ENCODE data around the gene SSBP1. TPM values are rescaled to one million over a fixed set of nuclear protein-coding genes. Genes with fewer than 3 reads are reported as not detected.

SSBP1 gene
- total and polyA plus RNA-seq, 4 donors: 68.0 to 147 (median 80.1) TPM

DNA sequence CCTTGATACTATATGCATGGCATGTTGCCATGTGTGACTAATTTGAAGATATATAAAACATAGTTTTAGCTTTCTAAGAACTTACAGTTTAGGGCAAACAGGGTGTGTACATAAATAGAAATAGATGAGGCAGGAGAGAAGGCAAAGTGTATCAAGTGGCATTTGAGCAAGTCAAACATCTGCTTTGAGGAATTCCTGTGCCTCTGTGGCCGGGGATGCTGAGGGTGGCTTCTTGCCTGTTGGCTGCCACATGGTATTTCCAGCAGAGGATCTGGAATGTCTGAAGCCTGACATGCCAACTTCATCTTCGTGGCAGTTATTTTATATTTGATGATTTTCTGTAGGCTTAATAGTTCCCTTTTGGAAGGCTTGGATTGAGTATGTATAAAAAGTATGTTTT lies 6.0 kb downstream of the SSBP1 start:
- 89% methylated on average over 2 of the region's 2 CpGs for WGBS
- Histone ChIP-seq H3K27ac (ENCODE audit: low read depth in 1 of 2, low read length in 2 of 2) (no peak overlapping the region), H3K4me3 (ENCODE audit: low read depth in 1 of 3, low read length in 3 of 3) (no peak overlapping the region), H3K4me1 (ENCODE audit: control insufficient read depth in 4 of 4, insufficient read depth in 4 of 4, low read length in 3 of 4) (peaks cover 5 to 6% (median 6%) of the 10 kb centered on the region in 4 donors), H3K9me3 (ENCODE audit: control insufficient read depth in 4 of 4, low read length in 3 of 4) (no peaks in the 10 kb centered on the region), H3K36me3 (ENCODE audit: control insufficient read depth in 4 of 4, insufficient read depth in 3 of 4, low read depth in 1 of 4, low read length in 3 of 4) (peaks cover 22 to 65% (median 51%) of the 10 kb centered on the region in 4 donors), H3K27me3 (ENCODE audit: control insufficient read depth in 4 of 4, insufficient read depth in 4 of 4, low read length in 3 of 4) (no peaks in the 10 kb centered on the region), H3K9ac (ENCODE audit: low read depth in 1 of 2, low read length in 2 of 2) (no peak overlapping the region)
- no peak for DNase-seq (ENCODE audit: low spot score)
- TF ChIP-seq YY1 (IDR thresholded peaks at IDR 0.05): no peak
- TF ChIP-seq, protein P1, sequence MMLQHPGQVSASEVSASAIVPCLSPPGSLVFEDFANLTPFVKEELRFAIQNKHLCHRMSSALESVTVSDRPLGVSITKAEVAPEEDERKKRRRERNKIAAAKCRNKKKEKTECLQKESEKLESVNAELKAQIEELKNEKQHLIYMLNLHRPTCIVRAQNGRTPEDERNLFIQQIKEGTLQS (IDR thresholded peaks at IDR 0.05): no peak
- TF ChIP-seq FOXA1 (IDR thresholded peaks at IDR 0.05): no peak
- TF ChIP-seq, protein P2, sequence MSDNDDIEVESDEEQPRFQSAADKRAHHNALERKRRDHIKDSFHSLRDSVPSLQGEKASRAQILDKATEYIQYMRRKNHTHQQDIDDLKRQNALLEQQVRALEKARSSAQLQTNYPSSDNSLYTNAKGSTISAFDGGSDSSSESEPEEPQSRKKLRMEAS (IDR thresholded peaks at IDR 0.05): no peak
- no peak for TF ChIP-seq FOXA2 (IDR thresholded peaks at IDR 0.05)
- TF ChIP-seq JUND (IDR thresholded peaks at IDR 0.05): no peak
- no peak for TF ChIP-seq HNF4G (IDR thresholded peaks at IDR 0.05)
- TF ChIP-seq, protein P3, sequence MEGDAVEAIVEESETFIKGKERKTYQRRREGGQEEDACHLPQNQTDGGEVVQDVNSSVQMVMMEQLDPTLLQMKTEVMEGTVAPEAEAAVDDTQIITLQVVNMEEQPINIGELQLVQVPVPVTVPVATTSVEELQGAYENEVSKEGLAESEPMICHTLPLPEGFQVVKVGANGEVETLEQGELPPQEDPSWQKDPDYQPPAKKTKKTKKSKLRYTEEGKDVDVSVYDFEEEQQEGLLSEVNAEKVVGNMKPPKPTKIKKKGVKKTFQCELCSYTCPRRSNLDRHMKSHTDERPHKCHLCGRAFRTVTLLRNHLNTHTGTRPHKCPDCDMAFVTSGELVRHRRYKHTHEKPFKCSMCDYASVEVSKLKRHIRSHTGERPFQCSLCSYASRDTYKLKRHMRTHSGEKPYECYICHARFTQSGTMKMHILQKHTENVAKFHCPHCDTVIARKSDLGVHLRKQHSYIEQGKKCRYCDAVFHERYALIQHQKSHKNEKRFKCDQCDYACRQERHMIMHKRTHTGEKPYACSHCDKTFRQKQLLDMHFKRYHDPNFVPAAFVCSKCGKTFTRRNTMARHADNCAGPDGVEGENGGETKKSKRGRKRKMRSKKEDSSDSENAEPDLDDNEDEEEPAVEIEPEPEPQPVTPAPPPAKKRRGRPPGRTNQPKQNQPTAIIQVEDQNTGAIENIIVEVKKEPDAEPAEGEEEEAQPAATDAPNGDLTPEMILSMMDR (IDR thresholded peaks at IDR 0.05; ENCODE audit: low read depth, low read length, missing input control): no peak
- TF ChIP-seq, protein P4, sequence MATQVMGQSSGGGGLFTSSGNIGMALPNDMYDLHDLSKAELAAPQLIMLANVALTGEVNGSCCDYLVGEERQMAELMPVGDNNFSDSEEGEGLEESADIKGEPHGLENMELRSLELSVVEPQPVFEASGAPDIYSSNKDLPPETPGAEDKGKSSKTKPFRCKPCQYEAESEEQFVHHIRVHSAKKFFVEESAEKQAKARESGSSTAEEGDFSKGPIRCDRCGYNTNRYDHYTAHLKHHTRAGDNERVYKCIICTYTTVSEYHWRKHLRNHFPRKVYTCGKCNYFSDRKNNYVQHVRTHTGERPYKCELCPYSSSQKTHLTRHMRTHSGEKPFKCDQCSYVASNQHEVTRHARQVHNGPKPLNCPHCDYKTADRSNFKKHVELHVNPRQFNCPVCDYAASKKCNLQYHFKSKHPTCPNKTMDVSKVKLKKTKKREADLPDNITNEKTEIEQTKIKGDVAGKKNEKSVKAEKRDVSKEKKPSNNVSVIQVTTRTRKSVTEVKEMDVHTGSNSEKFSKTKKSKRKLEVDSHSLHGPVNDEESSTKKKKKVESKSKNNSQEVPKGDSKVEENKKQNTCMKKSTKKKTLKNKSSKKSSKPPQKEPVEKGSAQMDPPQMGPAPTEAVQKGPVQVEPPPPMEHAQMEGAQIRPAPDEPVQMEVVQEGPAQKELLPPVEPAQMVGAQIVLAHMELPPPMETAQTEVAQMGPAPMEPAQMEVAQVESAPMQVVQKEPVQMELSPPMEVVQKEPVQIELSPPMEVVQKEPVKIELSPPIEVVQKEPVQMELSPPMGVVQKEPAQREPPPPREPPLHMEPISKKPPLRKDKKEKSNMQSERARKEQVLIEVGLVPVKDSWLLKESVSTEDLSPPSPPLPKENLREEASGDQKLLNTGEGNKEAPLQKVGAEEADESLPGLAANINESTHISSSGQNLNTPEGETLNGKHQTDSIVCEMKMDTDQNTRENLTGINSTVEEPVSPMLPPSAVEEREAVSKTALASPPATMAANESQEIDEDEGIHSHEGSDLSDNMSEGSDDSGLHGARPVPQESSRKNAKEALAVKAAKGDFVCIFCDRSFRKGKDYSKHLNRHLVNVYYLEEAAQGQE (IDR thresholded peaks at IDR 0.05): no peak
- TF ChIP-seq RAD21 (IDR thresholded peaks at IDR 0.05): no peak
- TF ChIP-seq NR2F2 (IDR thresholded peaks at IDR 0.05): no peak
- TF ChIP-seq EGR1 (IDR thresholded peaks at IDR 0.05; ENCODE audit: low read depth in 2 of 2): no peak
- TF ChIP-seq HNF4A (conservative IDR thresholded peaks at IDR 0.05): no peak
- TF ChIP-seq, protein P5, sequence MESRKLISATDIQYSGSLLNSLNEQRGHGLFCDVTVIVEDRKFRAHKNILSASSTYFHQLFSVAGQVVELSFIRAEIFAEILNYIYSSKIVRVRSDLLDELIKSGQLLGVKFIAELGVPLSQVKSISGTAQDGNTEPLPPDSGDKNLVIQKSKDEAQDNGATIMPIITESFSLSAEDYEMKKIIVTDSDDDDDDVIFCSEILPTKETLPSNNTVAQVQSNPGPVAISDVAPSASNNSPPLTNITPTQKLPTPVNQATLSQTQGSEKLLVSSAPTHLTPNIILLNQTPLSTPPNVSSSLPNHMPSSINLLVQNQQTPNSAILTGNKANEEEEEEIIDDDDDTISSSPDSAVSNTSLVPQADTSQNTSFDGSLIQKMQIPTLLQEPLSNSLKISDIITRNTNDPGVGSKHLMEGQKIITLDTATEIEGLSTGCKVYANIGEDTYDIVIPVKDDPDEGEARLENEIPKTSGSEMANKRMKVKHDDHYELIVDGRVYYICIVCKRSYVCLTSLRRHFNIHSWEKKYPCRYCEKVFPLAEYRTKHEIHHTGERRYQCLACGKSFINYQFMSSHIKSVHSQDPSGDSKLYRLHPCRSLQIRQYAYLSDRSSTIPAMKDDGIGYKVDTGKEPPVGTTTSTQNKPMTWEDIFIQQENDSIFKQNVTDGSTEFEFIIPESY (IDR thresholded peaks at IDR 0.05): no peak
- TF ChIP-seq RXRA (IDR thresholded peaks at IDR 0.05): no peak
- no peak for TF ChIP-seq GABPA (IDR thresholded peaks at IDR 0.05 in 1 of 2, conservative IDR thresholded peaks at IDR 0.05 in 1 of 2)

DNA sequence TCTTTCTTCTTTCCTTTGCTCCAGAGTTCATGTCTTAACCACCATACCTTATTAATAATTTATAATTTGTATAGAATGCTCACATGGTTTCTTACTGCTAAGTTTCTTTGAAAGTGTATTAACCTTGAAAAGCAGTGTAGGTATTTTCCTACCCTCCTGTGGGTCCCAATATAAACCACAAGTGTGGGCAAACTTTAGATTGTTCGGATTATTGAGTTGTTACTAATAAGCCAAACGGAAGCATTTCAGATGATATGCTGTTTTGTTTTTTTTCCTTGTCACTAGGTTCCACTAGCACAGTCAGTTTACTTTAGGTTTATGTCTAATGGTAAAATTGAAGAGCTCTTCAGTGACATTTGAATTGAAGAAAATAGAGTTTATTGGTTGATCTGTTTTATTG lies 10.2 kb downstream of the SSBP1 start:
- peaks cover 6 to 23% (median 7%) of the 10 kb centered on the region in 4 donors for H3K9me3 ChIP-seq (ENCODE audit: control insufficient read depth in 4 of 4, low read length in 3 of 4)
- 97% methylated on average over 2 of the region's 2 CpGs for WGBS
- no peaks in the 10 kb centered on the region for H3K27me3 ChIP-seq (ENCODE audit: control insufficient read depth in 4 of 4, insufficient read depth in 4 of 4, low read length in 3 of 4)
- no peaks in the 10 kb centered on the region for H3K4me1 ChIP-seq (ENCODE audit: control insufficient read depth in 4 of 4, insufficient read depth in 4 of 4, low read length in 3 of 4)
- no peak for DNase-seq (ENCODE audit: low spot score)
- TF ChIP-seq, protein P3 (IDR thresholded peaks at IDR 0.05; ENCODE audit: low read depth, low read length, missing input control): no peak
- no peak for TF ChIP-seq RXRA (IDR thresholded peaks at IDR 0.05)
- TF ChIP-seq FOXA1 (IDR thresholded peaks at IDR 0.05): no peak
- TF ChIP-seq GABPA (IDR thresholded peaks at IDR 0.05 in 1 of 2, conservative IDR thresholded peaks at IDR 0.05 in 1 of 2): no peak
- TF ChIP-seq HNF4A (conservative IDR thresholded peaks at IDR 0.05): no peak
- TF ChIP-seq HNF4G (IDR thresholded peaks at IDR 0.05): no peak
- TF ChIP-seq FOXA2 (IDR thresholded peaks at IDR 0.05): no peak
- no peak for TF ChIP-seq JUND (IDR thresholded peaks at IDR 0.05)
- TF ChIP-seq, protein P5 (IDR thresholded peaks at IDR 0.05): no peak
- no peak for TF ChIP-seq NR2F2 (IDR thresholded peaks at IDR 0.05)
- TF ChIP-seq, protein P2 (IDR thresholded peaks at IDR 0.05): no peak
- no peak for TF ChIP-seq RAD21 (IDR thresholded peaks at IDR 0.05)
- no peak for TF ChIP-seq TAF1 (conservative IDR thresholded peaks at IDR 0.05)
- TF ChIP-seq, protein P1 (IDR thresholded peaks at IDR 0.05): no peak
- H3K9ac ChIP-seq (ENCODE audit: low read depth in 1 of 2, low read length in 2 of 2): no peak overlapping the region
- peaks cover 19 to 82% (median 72%) of the 10 kb centered on the region in 4 donors for H3K36me3 ChIP-seq (ENCODE audit: control insufficient read depth in 4 of 4, insufficient read depth in 3 of 4, low read depth in 1 of 4, low read length in 3 of 4)
- H3K4me3 ChIP-seq (ENCODE audit: low read depth in 1 of 3, low read length in 3 of 3): no peak overlapping the region
- no peak overlapping the region for H3K27ac ChIP-seq (ENCODE audit: low read depth in 1 of 2, low read length in 2 of 2)

Measured in liver (tissue), 9 donors.